Dendritic cell treated with granulocyte-macrophage colony-stimulating factor and Interleukin-4, amounts not matched to agents 40 ng/mL and 50 ng/mL, for 4 days (primary cell): Measurements from ENCODE around the gene NEUROG3.

Experiments used
- H3K27ac Mint-ChIP-seq: one replicate; pipeline ENCODE4 v1.8.0; 2022; ENCODE audit warnings: mild to moderate bottlenecking, mixed read lengths
- H3K27me3 Mint-ChIP-seq: one replicate; pipeline ENCODE4 v1.8.0; 2022; ENCODE audit warnings: mild to moderate bottlenecking, mixed read lengths
- H3K36me3 Mint-ChIP-seq: one replicate; pipeline ENCODE4 v1.8.0; 2022; ENCODE audit warnings: low read depth, mixed read lengths
- H3K4me1 Mint-ChIP-seq: one replicate; pipeline ENCODE4 v1.8.0; 2022; ENCODE audit warnings: low read depth, mixed read lengths
- H3K4me3 Mint-ChIP-seq: one replicate; pipeline ENCODE4 v1.8.0; 2022; ENCODE audit warnings: mild to moderate bottlenecking, moderate library complexity, mixed read lengths
- H3K9me3 Mint-ChIP-seq: one replicate; pipeline ENCODE4 v1.8.0; 2022; ENCODE audit warnings: mixed read lengths
- intact Hi-C: fragments of 100-400 bp; cut with micrococcal nuclease; formaldehyde crosslinking; loops from one replicate; pipeline ENCODE4 v1.15.0; 2022

NEUROG3 gene

GRCh38 chr10:69573056-69573806 lies at the start of gene NEUROG3:
Gene NEUROG3 (minus strand): TSS chr10:69573422. CDS start chr10:69573043, 379 bp downstream.
- intact Hi-C loops = no loop called here
- Mint-ChIP-seq H3K27me3 (peaks cover 94% of the 10 kb centered on the region), H3K9me3 (no peaks in the 10 kb centered on the region), H3K4me1 (peaks cover 33% of the 10 kb centered on the region), H3K4me3 (peak within 1 kb of the TSS; percentile 64), H3K36me3 (no peaks in the 10 kb centered on the region), H3K27ac (peak within 1 kb of the TSS; percentile 50)

GRCh38 chr10:69620625-69621024 lies 47.4 kb upstream of the NEUROG3 start:
- no peaks in the 10 kb centered on the region for H3K36me3 Mint-ChIP-seq
- H3K27ac Mint-ChIP-seq = no peak overlapping the region
- peaks cover 18% of the 10 kb centered on the region for H3K27me3 Mint-ChIP-seq
- peaks cover 26% of the 10 kb centered on the region for H3K9me3 Mint-ChIP-seq
- H3K4me1 Mint-ChIP-seq = no peaks in the 10 kb centered on the region
- H3K4me3 Mint-ChIP-seq = no peak overlapping the region
- intact Hi-C loops = no loop called here

- no peak overlapping the region for H3K4me3 Mint-ChIP-seq
- no peaks in the 10 kb centered on the region for H3K4me1 Mint-ChIP-seq
- H3K27ac Mint-ChIP-seq = no peak overlapping the region
- H3K27me3 Mint-ChIP-seq = peaks cover 14% of the 10 kb centered on the region
- no peaks in the 10 kb centered on the region for H3K36me3 Mint-ChIP-seq
- H3K9me3 Mint-ChIP-seq = peaks cover 16% of the 10 kb centered on the region
- intact Hi-C loops = no loop called here
Observed at GRCh38 chr10:69619626-69620025, 46.4 kb upstream of the NEUROG3 start.

DNA sequence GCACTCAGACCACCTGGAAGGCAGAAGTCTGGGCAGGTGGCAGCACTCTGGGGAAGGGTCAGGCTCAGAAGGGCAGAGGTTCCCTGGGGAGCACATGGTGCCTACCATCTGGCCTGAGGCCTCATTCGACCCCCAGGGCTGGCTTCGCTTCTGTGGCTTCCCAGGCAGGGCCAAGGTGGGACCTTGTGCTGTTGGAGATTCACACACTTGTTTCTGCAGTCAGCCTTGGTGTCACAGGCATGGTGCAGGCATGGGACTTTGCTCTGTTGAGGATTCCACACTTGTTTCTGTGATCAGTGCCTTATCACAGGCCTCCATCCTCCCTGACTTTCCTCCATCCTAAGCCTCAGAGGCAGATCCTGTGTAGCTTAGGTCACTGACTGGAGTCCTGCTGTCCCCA lies 45.5 kb upstream of the NEUROG3 start:
- no peak overlapping the region for H3K4me3 Mint-ChIP-seq
- no peaks in the 10 kb centered on the region for H3K4me1 Mint-ChIP-seq
- H3K9me3 Mint-ChIP-seq = peaks cover 7% of the 10 kb centered on the region
- H3K36me3 Mint-ChIP-seq = no peaks in the 10 kb centered on the region
- H3K27me3 Mint-ChIP-seq = peaks cover 12% of the 10 kb centered on the region
- no peak overlapping the region for H3K27ac Mint-ChIP-seq
- intact Hi-C loops = no loop called here

- H3K4me3 Mint-ChIP-seq = no peak overlapping the region
- H3K27me3 Mint-ChIP-seq = peaks cover 12% of the 10 kb centered on the region
- no peaks in the 10 kb centered on the region for H3K9me3 Mint-ChIP-seq
- no peaks in the 10 kb centered on the region for H3K4me1 Mint-ChIP-seq
- H3K27ac Mint-ChIP-seq = no peak overlapping the region
- intact Hi-C loops = no loop called here
- no peaks in the 10 kb centered on the region for H3K36me3 Mint-ChIP-seq
Observed at GRCh38 chr10:69616358-69616757, 43.1 kb upstream of the NEUROG3 start.

GRCh38 chr10:69614130-69614529 lies 40.9 kb upstream of the NEUROG3 start:
- Mint-ChIP-seq H3K36me3 (no peaks in the 10 kb centered on the region), H3K27ac (no peak overlapping the region), H3K9me3 (peaks cover 10% of the 10 kb centered on the region), H3K4me3 (no peak overlapping the region), H3K4me1 (no peaks in the 10 kb centered on the region), H3K27me3 (peaks cover 22% of the 10 kb centered on the region)
- intact Hi-C loops = no loop called here

GRCh38 chr10:69612760-69613159 lies 39.5 kb upstream of the NEUROG3 start:
- H3K9me3 Mint-ChIP-seq = peaks cover 19% of the 10 kb centered on the region
- no peak overlapping the region for H3K27ac Mint-ChIP-seq
- no peak overlapping the region for H3K4me3 Mint-ChIP-seq
- intact Hi-C loops = no loop called here
- peaks cover 28% of the 10 kb centered on the region for H3K27me3 Mint-ChIP-seq
- H3K4me1 Mint-ChIP-seq = no peaks in the 10 kb centered on the region
- no peaks in the 10 kb centered on the region for H3K36me3 Mint-ChIP-seq

GRCh38 chr10:69609077-69609476 lies 35.9 kb upstream of the NEUROG3 start:
- H3K9me3 Mint-ChIP-seq = peaks cover 27% of the 10 kb centered on the region
- H3K36me3 Mint-ChIP-seq = no peaks in the 10 kb centered on the region
- no peak overlapping the region for H3K27ac Mint-ChIP-seq
- H3K4me3 Mint-ChIP-seq = no peak overlapping the region
- intact Hi-C loops = no loop called here
- peaks cover 25% of the 10 kb centered on the region for H3K27me3 Mint-ChIP-seq
- no peaks in the 10 kb centered on the region for H3K4me1 Mint-ChIP-seq

DNA sequence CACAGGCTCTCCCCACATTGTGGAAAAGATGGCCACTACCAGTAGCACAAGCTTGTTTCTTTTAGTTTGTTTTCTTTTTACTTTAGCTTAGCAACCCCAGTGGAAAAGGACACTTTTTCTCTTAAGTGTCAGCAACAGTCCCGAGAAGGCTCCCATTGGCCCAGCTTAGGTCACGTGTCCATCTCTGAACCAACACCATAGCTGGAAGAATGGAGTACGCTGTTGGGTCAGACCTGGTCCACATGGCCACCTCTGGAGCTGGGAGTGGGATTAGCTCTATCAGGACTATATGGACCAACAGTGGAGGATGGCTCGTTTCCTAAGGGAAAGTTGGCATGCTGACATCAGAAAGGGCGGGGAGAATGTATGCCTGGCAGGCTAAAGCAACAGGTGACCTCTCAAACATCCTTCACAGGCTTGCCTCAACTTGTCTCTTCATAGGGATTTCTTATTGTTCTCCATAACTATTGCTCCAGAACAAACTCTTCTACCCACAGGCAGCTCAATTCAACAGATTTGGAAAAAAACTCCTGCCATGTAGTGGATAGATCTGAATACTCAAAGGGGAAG lies 27.6 kb upstream of the NEUROG3 start:
- Mint-ChIP-seq H3K36me3 (no peaks in the 10 kb centered on the region), H3K27me3 (peaks cover 29% of the 10 kb centered on the region)
- intact Hi-C loops = no loop called here

DNA sequence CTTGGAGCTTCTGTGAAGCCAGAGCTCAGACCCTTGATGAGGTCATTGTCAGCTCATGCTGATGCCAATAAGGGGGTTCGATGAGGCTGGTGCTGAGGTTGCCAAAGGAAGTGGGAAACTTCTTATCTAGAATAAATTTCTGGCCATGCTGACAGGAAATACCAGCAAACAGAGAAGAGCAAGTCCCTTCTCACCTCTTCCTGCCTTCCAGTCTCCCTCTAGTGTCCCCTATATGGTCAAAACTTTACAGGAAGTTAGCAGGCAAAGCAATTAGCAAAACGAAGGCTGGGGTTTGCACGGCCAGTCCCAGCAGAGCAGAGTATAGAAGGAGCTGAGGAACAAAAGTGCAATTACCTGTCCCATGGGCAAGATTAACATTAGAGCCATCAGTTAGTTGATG lies 15.1 kb upstream of the NEUROG3 start:
- no peaks in the 10 kb centered on the region for H3K36me3 Mint-ChIP-seq

More for the DNA sequence above, 27.6 kb upstream of the NEUROG3 start:
- no peaks in the 10 kb centered on the region for H3K4me1 Mint-ChIP-seq
- no peak overlapping the region for H3K27ac Mint-ChIP-seq
- no peak overlapping the region for H3K4me3 Mint-ChIP-seq
- H3K9me3 Mint-ChIP-seq = peaks cover 8% of the 10 kb centered on the region

DNA sequence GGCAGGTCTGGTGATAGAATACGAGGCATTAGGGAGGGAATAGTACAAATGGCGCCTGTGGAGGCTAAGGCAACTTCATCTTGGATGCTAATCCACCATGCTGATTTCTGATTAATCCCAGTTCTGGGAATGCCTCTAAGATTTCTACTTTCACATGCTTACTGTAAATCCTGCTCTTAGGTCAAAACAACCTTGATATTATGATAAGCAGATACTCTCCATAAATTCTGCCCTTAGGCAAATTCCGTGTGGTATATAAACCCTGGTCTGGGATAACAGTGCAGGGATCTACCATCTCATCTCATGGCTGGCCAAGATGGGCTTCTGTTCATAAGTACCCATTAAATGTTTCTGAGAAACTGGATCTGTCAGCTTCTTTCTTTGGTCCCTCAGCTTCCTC lies 11.4 kb upstream of the NEUROG3 start:
- H3K4me1 Mint-ChIP-seq = no peaks in the 10 kb centered on the region
- peaks cover 34% of the 10 kb centered on the region for H3K27me3 Mint-ChIP-seq
- H3K36me3 Mint-ChIP-seq = no peaks in the 10 kb centered on the region
- H3K9me3 Mint-ChIP-seq = no peaks in the 10 kb centered on the region
- intact Hi-C loops = no loop called here
- H3K27ac Mint-ChIP-seq = no peak overlapping the region
- H3K4me3 Mint-ChIP-seq = no peak overlapping the region

More for the DNA sequence above, 15.1 kb upstream of the NEUROG3 start:
- H3K4me3 Mint-ChIP-seq = no peak overlapping the region
- H3K27ac Mint-ChIP-seq = no peak overlapping the region
- no peaks in the 10 kb centered on the region for H3K9me3 Mint-ChIP-seq
- peaks cover 19% of the 10 kb centered on the region for H3K27me3 Mint-ChIP-seq
- intact Hi-C loops = no loop called here
- no peaks in the 10 kb centered on the region for H3K4me1 Mint-ChIP-seq

DNA sequence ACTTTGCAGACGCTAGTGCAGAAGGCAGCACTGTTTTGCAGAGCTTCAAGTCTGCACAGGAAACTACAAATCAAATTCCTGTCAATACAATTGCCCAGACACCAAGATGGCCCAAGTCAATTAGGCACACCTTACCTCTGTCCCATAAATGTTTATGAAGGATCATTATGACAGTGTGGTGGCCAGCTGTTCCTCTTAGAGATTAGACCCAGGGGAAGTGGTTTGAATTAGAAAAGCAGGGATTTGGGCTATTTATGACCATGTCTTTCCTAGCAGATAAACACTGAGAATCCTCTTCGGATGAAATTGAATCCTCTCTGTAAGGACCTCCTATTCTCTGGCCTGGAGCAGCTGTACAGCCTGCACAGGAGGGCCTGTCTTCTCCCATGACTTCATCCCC lies 9.9 kb upstream of the NEUROG3 start:
- Mint-ChIP-seq H3K4me1 (no peaks in the 10 kb centered on the region), H3K9me3 (no peaks in the 10 kb centered on the region), H3K4me3 (no peak overlapping the region), H3K36me3 (no peaks in the 10 kb centered on the region), H3K27ac (no peak overlapping the region), H3K27me3 (peaks cover 42% of the 10 kb centered on the region)
- intact Hi-C loops = no loop called here

DNA sequence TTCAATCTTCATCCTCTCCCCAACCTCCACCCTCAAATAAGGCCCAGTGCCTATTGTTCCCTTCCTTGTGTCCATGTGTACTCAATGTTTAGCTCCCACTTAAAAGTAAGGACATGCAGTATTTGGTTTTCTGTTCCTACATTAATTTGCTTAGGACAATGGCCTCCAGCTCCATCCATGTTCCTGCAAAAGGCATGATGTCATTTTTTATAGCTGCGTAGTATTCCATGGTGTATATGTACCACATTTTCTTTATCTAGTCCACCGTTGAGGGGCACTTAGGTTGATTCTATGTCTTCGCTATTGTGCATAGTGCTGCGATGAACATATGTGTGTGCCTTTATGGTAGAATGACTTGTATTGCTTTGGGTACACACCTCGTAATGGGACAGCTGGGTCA lies 7.2 kb upstream of the NEUROG3 start:
- intact Hi-C loops = no loop called here
- no peak overlapping the region for H3K27ac Mint-ChIP-seq
- H3K4me3 Mint-ChIP-seq = no peak overlapping the region
- no peaks in the 10 kb centered on the region for H3K36me3 Mint-ChIP-seq
- peaks cover 59% of the 10 kb centered on the region for H3K27me3 Mint-ChIP-seq
- H3K4me1 Mint-ChIP-seq = peaks cover 5% of the 10 kb centered on the region
- H3K9me3 Mint-ChIP-seq = no peaks in the 10 kb centered on the region

DNA sequence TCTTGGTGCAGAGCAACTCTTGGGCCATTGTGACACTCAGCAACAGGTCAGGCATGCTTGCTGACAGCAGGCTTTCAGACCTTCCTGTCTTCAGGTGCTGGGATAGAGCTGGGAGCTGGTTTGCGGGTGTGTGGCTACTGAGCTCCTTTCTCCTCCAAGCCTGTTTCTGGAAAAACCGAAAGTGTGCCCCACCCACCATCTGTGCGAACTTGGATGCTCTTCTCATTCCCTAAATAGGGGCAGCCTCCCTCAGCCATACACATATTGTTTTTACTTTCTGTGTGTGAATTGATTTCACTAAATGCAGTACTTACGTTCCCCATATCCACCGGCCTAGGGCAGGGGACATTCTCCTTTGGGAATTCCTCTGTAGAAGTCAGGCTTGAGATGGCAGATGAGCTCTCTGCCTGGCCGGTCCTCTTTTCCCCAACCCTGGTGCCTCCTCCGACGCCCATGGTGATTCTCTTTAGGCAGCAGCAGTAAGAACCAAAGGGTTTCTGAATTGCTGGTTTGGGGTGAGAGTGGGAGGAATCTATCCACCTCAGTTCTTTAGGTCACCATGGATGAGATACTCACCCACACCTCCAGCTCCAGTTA lies 6.3 kb upstream of the NEUROG3 start:
- H3K36me3 Mint-ChIP-seq = no peaks in the 10 kb centered on the region
- no peak overlapping the region for H3K27ac Mint-ChIP-seq
- H3K4me3 Mint-ChIP-seq = no peak overlapping the region
- intact Hi-C loops = no loop called here
- H3K4me1 Mint-ChIP-seq = peaks cover 10% of the 10 kb centered on the region
- H3K9me3 Mint-ChIP-seq = no peaks in the 10 kb centered on the region
- H3K27me3 Mint-ChIP-seq = peaks cover 68% of the 10 kb centered on the region
